ES-I3 (cell line): ENCODE results near the gene PARVB.
A peak's percentile ranks its signal among the peaks of the same experiment; 100 is the strongest.
"Not testable (repeated sequence)": the region's sequence is repeated elsewhere in the genome, so short reads cannot be mapped to it uniquely, and the experiment has no call there.

Experiments used
- H3K36me3 ChIP-seq: 2 replicates; pipeline ENCODE4 v1.6.1; 2013; ENCODE audit warnings: mild to moderate bottlenecking, low read length, control low read depth, moderate library complexity; ENCODE audit not compliant: insufficient read depth
- H3K4me1 ChIP-seq: 2 replicates; pipeline ENCODE4 v1.6.1; 2013; ENCODE audit warnings: mild to moderate bottlenecking, control low read depth, low read length; ENCODE audit not compliant: insufficient read depth
- H3K9ac ChIP-seq: 2 replicates; pipeline ENCODE4 v1.6.1; 2013; ENCODE audit warnings: low read depth, mild to moderate bottlenecking, low read length, moderate library complexity
- H3K9me3 ChIP-seq: 2 replicates; pipeline ENCODE4 v1.6.1; 2013; ENCODE audit warnings: mild to moderate bottlenecking, low read length, moderate library complexity; ENCODE audit not compliant: control insufficient read depth, insufficient read depth

The PARVB gene

DNA sequence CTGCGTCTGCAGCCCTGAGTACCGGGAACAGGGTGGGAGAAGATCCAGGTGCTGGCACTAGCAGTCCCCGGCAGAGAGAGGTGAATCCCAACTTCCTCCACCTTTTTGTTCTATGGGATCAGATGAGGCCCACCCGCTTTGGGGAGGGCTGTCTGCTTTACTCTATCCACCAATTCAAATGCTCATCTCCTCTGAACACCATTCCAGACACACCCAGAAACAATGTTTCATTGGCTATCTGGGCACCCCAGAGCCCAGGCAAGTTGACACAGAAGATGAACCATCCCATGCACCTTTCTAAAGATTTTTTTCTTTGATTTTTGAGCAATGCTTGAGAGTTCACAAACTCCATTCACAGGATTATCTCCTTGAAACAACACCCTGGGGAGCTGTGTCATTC is 78.0 kb downstream of the PARVB start:
- H3K9ac ChIP-seq: no peak overlapping the region
- H3K4me1 ChIP-seq: peaks cover 11% of the 10 kb centered on the region
- H3K36me3 ChIP-seq: peaks cover 10% of the 10 kb centered on the region; the same call in 1 of the 2 replicates
- peaks cover 9% of the 10 kb centered on the region; the same call in 1 of the 2 replicates for H3K9me3 ChIP-seq

DNA sequence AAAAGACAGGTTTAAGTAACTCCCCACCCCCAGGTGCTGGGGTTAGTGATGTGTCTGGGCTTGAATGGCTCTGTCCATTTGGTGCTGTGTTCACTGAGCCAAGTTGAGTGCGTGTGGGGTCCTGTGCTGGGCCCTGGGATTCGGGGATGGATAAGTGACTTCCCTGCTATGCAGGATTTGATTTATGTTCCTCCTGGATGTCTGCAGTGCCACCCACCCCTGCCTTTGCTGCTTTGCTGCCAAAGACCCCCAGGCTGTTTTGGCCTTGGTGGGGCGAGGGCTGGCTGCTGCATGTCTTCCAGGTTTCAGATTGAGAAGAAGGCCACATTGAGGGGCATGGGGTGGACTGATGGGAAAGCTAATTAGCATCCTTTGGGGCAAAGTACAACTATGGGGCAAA is 78.8 kb downstream of the PARVB start:
- Histone ChIP-seq H3K9ac (no peak overlapping the region), H3K36me3 (peaks cover 10% of the 10 kb centered on the region; the same call in 1 of the 2 replicates), H3K4me1 (peaks cover 13% of the 10 kb centered on the region), H3K9me3 (peaks cover 9% of the 10 kb centered on the region; the same call in 1 of the 2 replicates)

DNA sequence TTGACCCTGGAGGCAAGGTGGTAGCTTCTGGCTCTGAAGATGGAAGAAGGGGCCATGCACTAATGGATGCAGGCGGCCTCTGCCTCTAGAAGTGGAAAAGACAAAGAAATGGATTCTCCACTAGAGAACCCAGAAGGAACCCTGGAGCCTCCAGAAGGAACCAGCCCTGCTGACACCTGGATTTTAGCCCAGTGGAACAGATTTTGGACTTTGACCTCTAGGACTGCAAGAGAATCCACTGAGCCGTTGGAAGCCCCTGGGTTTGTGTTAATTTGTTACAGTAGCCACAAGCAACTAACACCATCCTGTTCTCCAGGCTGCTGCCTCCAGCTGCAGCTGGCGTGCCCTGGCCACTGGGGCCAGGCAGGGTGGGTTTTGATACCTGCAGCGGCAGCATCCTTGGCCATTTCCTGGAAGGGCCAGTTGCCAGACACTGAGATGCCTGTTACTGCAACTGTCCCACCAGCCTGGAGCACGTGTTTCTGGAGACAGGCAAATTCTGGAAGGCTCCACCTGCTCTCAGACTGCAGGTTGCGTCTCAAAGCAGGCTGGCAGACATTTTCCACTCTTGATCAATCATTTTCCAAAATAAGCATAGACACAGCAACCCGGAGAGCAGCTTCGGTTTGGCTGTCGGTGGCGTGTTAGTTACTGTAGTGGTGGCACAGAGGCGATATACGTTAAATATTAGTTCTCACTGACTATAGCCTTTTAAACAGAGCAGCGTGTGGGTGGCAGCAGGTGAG is 79.8 kb downstream of the PARVB start:
- peaks cover 10% of the 10 kb centered on the region; the same call in 1 of the 2 replicates for H3K36me3 ChIP-seq
- peaks cover 20% of the 10 kb centered on the region for H3K4me1 ChIP-seq
- H3K9me3 ChIP-seq: peaks cover 9% of the 10 kb centered on the region; the same call in 1 of the 2 replicates
- no peak overlapping the region for H3K9ac ChIP-seq

DNA sequence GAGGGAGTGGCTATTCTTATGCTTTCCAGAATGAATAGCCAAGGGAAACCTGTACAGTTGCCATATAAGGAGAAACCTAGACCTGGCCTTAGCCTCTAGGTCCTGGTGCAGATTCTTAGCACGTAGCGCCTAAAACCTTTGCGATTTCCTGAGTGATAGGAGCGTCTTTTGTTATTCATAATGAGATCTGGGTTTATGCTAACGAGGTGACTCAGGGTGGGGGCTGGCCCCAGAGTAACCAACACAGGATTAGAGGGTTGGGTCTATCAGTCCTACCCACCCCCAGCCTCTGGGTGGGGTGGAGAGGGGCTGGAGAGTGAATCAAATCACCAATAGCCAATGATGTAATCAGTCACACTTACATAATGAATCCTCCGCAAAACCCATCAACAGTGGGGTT is 83.2 kb downstream of the PARVB start:
- H3K9ac ChIP-seq: peak overlapping the region; percentile 7; the same call in 1 of the 2 replicates
- H3K9me3 ChIP-seq: peaks cover 5% of the 10 kb centered on the region; the same call in 1 of the 2 replicates
- H3K36me3 ChIP-seq: peaks cover 10% of the 10 kb centered on the region; the same call in 1 of the 2 replicates
- peaks cover 27% of the 10 kb centered on the region for H3K4me1 ChIP-seq

DNA sequence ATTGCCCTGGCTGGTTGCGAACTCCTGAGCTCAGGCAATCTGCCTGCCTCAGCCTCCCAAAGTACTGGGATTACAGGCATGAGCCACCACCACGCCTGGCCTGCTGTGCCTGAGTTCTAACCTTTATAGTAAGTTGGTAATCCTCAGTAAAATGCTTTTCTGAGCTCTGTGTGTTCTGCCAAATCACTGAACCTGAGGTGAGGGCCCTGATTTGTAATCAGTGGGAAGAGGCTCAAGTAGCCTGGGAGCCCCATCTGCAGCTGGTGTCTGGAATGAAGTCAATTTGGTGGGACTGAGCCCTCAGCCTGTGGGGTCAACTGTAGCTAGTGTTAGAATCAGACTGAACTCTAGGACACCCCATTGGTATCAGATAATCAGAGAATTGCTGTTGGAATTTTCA is 84.0 kb downstream of the PARVB start:
- peaks cover 5% of the 10 kb centered on the region; the same call in 1 of the 2 replicates for H3K9me3 ChIP-seq
- peaks cover 27% of the 10 kb centered on the region for H3K4me1 ChIP-seq
- H3K9ac ChIP-seq: no peak overlapping the region; the same call in 1 of the 2 replicates
- peaks cover 10% of the 10 kb centered on the region; the same call in 1 of the 2 replicates for H3K36me3 ChIP-seq

DNA sequence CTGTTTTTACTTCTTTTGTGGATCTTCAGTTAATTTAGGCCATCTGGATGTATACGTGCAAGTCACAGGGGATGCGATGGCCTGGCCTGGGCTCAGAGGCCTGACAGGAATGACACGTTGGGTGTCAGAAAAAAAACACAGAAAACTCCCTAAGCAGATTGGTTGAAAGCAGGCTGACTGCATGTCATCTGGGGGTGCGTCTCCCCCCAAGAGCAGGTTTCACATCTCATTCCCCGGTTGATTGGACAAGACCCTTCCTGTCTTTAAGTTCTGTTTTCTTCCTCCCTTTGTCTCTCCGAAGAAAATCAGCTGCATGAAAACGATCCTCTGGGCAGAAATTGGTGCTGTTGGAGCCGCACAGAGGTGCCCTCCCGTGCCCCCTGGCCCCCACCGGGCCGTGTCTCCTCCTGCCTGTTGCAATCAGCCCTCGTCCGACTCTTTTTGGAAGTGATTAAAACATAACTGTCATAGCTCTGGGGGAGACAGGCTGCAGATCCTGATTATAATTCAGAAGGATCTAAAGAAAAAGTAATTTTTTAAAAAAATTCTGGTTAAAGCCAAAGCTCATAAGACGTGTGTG is 84.8 kb downstream of the PARVB start:
- no peak overlapping the region for H3K9ac ChIP-seq
- H3K4me1 ChIP-seq: peaks cover 27% of the 10 kb centered on the region
- H3K9me3 ChIP-seq: peaks cover 5% of the 10 kb centered on the region; the same call in 1 of the 2 replicates
- peaks cover 10% of the 10 kb centered on the region; the same call in 1 of the 2 replicates for H3K36me3 ChIP-seq

DNA sequence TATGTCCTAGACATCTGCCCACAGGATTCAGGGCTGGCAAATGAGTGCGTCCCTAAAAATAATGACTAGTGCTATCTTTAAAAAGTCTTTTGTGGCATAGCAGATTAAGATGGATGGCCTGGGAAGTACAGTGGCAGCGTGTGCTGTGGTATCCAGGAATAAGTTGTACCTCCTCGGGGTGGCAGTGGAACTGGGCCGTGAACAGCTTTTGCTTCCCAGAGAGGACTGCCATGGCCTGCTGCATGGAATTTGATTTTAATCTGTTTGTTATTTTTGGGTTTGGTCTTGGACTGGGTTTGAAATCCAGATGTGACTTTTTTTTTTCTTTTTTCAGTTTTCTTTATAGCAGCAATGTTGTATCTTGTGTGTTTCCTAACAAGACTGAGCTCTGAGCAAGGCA is 85.3 kb downstream of the PARVB start:
- no peak overlapping the region for H3K9ac ChIP-seq
- H3K4me1 ChIP-seq: peaks cover 27% of the 10 kb centered on the region
- peaks cover 5% of the 10 kb centered on the region; the same call in 1 of the 2 replicates for H3K36me3 ChIP-seq
- H3K9me3 ChIP-seq: peaks cover 5% of the 10 kb centered on the region; the same call in 1 of the 2 replicates

DNA sequence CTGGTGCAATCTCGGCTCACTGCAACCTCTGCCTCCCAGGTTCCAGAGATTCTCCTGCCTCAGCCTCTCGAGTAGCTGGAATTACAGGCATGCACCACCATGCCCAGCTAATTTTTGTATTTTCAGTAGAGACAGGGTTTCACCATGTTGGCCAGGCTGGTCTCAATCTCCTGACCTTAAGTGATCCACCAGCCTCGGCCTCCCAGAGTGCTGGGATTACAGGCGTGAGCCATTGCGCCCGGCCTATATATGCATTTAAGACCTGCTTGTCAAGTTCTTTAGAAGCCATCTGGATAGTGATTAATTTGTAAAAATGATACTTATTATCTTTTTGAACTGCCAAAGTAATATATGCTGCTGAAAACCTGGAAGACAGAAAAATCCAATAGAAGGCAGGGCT is 86.6 kb downstream of the PARVB start:
- H3K4me1 ChIP-seq: peaks cover 27% of the 10 kb centered on the region
- not testable (repeated sequence) for H3K9ac ChIP-seq

DNA sequence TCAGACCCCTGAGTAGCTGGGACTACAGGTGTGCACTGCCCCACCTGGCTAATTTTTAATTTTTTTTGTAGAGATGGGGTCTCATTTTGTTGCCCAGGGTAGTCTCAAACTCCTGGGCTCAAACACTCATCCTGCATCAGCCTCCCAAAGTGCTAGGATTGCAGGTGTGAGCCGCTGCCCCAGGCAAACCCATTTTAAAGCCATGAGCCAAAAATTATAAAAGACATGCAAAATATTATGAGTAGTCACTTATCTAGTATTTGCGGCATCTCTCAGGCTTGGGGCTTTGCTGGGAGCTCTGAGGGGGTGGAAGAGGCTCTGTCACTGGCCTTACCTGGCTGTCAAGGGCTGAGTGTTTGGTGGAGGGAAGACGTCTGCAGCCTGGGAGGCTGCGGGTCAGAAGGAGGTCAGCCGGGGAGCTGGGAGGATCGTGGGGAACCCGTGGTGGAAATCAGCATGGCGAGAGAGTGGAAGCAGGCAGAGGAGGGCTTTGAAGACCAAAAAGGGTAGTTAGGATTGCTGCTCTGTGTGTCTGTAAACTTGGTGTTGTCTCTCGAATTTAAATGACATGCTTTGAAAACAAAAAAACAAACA is 87.6 kb downstream of the PARVB start:
- H3K9ac ChIP-seq: no peak overlapping the region
- H3K4me1 ChIP-seq: peaks cover 21% of the 10 kb centered on the region
- H3K36me3 ChIP-seq: no peaks in the 10 kb centered on the region
- no peaks in the 10 kb centered on the region for H3K9me3 ChIP-seq

More for the DNA sequence above, 86.6 kb downstream of the PARVB start:
- not testable (repeated sequence) for H3K9me3 ChIP-seq, H3K36me3 ChIP-seq

DNA sequence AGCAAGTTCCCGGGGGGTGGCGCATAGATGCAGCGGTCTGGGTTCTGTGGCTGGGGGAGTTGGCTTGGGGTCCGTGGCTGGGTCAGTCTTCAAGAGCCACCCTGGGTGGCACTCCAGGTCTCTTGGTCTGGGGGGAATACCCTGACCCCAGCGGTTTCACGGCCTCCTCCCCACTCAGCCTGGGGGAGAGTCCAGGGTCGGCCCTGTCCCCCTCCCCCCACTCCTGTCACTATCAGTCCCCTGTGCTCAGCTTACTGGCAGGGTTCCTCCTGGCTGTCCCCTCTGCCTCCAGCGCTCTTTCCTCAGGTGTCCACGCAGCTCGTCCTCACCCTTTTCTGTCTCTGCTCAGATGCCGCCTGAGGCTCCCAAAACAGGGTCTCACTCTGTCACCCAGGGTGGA is 88.1 kb downstream of the PARVB start:
- H3K9me3 ChIP-seq: no peaks in the 10 kb centered on the region
- no peaks in the 10 kb centered on the region for H3K36me3 ChIP-seq
- H3K9ac ChIP-seq: no peak overlapping the region
- peaks cover 15% of the 10 kb centered on the region for H3K4me1 ChIP-seq

DNA sequence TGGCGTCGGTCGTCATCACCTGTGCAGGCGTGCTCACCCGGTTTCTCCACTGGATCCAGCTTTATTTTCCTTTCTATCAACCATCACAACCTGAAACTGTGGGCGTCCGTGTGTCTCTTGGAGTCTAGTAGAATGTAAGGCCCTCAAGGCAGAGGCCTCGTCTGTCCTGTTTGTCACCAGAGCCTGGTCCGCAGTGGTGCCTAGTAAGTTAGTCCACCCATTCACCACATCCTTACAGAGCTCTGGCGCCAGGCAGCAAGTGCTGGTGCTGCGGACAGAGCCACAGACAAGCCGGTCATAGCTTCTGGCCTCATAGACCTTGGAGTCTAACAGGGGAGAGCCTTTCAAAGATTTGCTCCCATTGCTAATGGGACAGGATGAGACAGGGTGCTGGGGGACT is 92.2 kb downstream of the PARVB start:
- Histone ChIP-seq H3K9me3 (peaks cover 2% of the 10 kb centered on the region; the same call in 1 of the 2 replicates), H3K9ac (no peak overlapping the region), H3K36me3 (no peaks in the 10 kb centered on the region), H3K4me1 (no peaks in the 10 kb centered on the region; the same call in 1 of the 2 replicates)

DNA sequence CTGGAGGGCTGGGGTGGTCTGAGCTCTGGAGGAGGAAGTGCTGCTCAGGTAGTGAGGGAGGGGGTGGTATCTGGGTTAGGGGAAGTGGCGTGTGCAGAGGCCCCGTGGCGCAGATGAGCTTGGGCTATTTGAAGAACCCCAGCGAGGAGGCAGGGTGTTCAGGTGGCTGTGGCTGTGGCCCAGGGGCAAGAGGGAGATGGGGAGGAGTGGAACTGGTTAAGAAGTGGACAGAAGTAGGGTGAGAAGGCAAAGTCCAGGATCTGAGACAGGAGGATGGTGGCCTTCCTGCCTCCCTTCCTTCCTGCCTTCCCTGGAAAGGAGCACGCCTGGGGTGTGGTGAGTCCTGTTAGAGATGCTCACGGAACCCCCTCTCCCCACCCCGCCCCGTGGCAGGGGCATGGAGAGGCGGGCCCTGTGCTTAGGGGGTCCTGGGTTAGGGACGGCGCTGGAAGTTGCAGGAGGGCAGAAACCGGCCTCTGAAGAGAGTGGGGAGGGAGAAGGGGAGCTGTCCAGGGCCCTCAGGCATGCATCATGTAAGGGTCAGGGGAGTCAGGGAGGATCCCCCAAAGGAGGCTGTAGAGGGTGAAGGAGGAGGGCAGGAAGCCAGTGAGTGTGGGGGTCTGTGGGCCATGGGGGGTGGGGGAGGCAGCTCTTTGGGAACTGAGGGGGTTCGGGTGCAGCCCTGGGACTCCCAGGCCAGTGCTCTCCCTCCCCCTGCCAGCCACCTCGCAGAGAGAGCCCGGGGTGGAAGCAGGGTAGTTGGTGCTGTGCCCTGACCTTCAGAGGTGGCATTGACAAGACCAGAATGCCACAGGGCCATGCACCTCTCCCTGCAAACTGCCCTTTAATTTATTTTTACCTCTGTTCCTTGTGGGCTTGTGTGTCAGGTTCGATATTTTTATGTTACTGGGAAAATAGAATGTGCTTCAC is 92.9 kb downstream of the PARVB start:
- Histone ChIP-seq H3K9ac (no peak overlapping the region), H3K9me3 (peaks cover 2% of the 10 kb centered on the region; the same call in 1 of the 2 replicates), H3K36me3 (no peaks in the 10 kb centered on the region), H3K4me1 (no peaks in the 10 kb centered on the region; the same call in 1 of the 2 replicates)

DNA sequence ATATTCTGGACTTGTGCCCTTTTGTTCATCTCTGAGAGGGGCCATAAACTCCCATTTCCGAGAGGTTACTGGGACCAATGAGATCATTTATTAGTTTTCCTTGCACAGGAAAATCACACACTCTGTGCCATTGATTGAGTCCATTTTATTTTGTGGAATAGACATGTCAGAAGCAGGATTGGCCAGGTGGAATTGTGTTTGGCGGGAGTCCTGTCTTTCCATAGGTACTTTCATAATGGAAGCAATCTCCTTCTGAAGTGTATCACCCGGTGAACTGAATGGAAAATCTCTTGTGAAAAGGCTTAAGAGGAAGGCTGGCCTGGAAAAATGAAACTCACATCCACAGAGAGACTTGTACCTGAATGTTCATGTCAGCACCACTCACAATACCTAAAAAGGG is 93.6 kb downstream of the PARVB start:
- H3K9me3 ChIP-seq: peaks cover 2% of the 10 kb centered on the region; the same call in 1 of the 2 replicates
- H3K4me1 ChIP-seq: no peaks in the 10 kb centered on the region
- H3K36me3 ChIP-seq: no peaks in the 10 kb centered on the region
- no peak overlapping the region for H3K9ac ChIP-seq
